ENCODE results near the gene DEPDC5.
"Not testable (repeated sequence)": the region's sequence is repeated elsewhere in the genome, so short reads cannot be mapped to it uniquely, and the experiment has no call there.

Gene DEPDC5

DNA sequence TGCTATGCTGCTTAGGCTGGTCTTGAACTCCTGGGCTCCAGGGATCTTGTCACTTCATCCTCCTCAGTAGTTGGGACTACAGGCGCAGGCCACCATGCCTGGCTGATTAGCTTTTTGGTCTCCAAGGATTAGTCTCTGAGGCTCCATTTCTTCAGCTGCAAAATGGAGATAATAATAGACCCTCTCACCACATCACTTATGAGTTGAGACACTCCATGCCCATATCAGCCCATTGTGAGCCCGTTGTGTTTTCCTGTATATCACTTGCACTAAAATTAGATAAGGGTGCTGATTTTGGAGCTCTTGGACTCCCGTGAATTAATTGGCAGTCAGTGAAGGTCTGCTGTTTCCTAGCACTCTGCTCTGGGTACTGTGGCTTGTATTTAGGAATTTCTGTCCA is 36.0 kb downstream of the DEPDC5 start:
- no peak for DNase-seq (ENCODE audit: low spot score)
- TF ChIP-seq, protein P1, sequence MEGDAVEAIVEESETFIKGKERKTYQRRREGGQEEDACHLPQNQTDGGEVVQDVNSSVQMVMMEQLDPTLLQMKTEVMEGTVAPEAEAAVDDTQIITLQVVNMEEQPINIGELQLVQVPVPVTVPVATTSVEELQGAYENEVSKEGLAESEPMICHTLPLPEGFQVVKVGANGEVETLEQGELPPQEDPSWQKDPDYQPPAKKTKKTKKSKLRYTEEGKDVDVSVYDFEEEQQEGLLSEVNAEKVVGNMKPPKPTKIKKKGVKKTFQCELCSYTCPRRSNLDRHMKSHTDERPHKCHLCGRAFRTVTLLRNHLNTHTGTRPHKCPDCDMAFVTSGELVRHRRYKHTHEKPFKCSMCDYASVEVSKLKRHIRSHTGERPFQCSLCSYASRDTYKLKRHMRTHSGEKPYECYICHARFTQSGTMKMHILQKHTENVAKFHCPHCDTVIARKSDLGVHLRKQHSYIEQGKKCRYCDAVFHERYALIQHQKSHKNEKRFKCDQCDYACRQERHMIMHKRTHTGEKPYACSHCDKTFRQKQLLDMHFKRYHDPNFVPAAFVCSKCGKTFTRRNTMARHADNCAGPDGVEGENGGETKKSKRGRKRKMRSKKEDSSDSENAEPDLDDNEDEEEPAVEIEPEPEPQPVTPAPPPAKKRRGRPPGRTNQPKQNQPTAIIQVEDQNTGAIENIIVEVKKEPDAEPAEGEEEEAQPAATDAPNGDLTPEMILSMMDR (IDR thresholded peaks at IDR 0.05; ENCODE audit: extremely low read depth, insufficient read depth, missing control alignments): no peak
- in situ Hi-C loops (cut with MboI; ENCODE audit: low pct_unique_long_range_greater_than_20kb, low sequenced_read_pairs, unreplicated experiment): no loop called here

DNA sequence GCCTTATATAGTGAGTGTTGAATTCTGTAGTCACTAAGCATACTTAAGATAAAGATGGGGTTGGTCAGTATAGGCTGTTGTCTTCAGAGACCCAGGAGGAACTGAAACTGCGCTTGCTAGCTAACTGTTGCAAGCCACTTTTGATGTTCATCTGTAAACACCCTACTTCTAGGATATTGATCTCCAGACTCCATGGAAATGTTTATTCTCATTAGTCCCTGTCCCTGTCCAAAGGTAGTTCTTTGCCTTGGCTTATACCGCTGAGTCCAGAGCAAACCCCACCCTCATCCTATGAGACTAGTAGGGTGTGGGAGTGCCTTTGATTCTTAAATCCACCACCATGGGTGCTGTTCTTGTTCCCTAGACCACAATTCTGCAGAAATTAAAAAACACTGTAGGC is 36.4 kb downstream of the DEPDC5 start:
- TF ChIP-seq, protein P1 (IDR thresholded peaks at IDR 0.05; ENCODE audit: extremely low read depth, insufficient read depth, missing control alignments): peak; percentile 8
- in situ Hi-C loops (cut with MboI; ENCODE audit: low pct_unique_long_range_greater_than_20kb, low sequenced_read_pairs, unreplicated experiment): no loop called here
- peak; percentile 26 for DNase-seq (ENCODE audit: low spot score)

DNA sequence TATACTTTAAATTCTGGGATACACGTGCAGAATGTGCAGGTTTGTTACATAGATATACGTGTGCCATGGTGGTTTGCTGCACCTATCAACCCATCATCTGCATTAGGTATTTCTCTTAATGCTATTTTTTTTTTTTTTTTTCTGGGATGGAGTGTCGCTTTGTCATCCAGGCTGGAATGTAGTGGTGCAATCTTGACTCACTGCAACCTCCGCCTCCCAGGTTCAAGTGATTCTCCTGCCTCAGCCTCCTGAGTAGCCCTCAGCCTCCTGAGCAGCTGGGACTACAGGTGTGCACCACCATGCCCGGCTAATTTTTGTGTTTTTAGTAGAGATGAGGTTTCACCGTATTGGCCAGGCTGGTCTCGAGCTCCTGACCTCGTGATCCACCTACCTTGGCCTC is 45.5 kb downstream of the DEPDC5 start:
- in situ Hi-C loops (cut with MboI; ENCODE audit: low pct_unique_long_range_greater_than_20kb, low sequenced_read_pairs, unreplicated experiment); DNase-seq (ENCODE audit: low spot score): not testable (repeated sequence)

DNA sequence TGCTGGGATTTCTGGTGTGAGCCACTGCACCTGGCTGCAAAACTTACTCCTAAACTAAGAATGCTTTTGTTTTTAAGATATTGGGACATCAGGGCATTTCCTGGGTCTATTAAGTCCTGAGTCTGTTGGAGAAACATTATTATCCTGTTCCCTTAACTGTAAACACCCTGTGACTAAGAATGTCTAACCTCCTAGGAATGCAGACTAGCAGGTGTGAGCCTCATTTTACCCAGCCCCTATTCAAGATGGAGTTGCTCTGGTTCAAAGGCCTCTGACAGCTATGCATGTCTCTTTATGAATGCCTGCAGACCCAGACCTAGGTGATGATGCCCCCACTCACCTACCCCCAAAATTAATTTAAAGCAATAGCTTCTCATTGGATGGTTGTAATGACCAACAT is 46.2 kb downstream of the DEPDC5 start:
- DNase-seq (ENCODE audit: low spot score): no peak
- TF ChIP-seq, protein P1 (IDR thresholded peaks at IDR 0.05; ENCODE audit: extremely low read depth, insufficient read depth, missing control alignments): no peak
- in situ Hi-C loops (cut with MboI; ENCODE audit: low pct_unique_long_range_greater_than_20kb, low sequenced_read_pairs, unreplicated experiment): no loop called here

DNA sequence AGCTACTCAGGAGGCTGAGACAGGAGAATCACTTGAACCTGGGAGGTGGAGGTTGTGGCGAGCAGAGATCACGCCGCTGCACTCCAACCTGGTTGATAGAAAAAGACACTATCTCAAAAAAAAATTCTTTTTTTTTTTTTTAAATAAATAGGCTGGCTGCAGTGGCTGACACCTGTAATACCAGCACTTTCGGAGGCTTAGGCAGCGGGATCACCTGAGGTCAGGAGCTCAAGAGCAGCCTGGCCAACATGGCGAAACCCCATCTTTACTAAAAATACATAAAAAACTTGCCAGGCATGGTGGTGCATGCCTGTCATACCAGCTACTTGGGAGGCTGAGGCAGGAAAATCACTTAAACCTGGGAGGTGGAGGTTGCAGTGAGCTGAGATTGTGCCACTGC is 47.0 kb downstream of the DEPDC5 start:
- DNase-seq (ENCODE audit: low spot score); in situ Hi-C loops (cut with MboI; ENCODE audit: low pct_unique_long_range_greater_than_20kb, low sequenced_read_pairs, unreplicated experiment): not testable (repeated sequence)

DNA sequence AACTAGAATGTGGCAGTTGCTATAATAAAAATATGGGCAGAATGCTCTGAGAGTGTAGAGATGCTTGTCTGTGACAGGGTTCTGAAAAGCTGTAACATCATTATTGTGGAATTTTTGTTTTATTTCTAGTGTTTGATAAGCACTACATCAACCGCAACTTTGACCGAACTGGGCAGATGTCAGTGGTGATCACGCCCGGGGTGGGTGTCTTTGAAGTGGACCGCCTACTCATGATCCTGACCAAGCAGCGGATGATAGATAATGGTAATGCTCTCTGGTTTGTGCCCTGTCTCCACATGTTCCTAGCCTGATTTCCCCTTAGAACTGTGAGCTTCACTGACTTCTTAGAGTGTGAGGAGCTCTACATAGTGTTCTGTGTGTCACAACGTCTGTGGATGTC is 48.8 kb downstream of the DEPDC5 start:
- DNase-seq (ENCODE audit: low spot score): no peak
- TF ChIP-seq, protein P1 (IDR thresholded peaks at IDR 0.05; ENCODE audit: extremely low read depth, insufficient read depth, missing control alignments): no peak
- in situ Hi-C loops (cut with MboI; ENCODE audit: low pct_unique_long_range_greater_than_20kb, low sequenced_read_pairs, unreplicated experiment): no loop called here

DNA sequence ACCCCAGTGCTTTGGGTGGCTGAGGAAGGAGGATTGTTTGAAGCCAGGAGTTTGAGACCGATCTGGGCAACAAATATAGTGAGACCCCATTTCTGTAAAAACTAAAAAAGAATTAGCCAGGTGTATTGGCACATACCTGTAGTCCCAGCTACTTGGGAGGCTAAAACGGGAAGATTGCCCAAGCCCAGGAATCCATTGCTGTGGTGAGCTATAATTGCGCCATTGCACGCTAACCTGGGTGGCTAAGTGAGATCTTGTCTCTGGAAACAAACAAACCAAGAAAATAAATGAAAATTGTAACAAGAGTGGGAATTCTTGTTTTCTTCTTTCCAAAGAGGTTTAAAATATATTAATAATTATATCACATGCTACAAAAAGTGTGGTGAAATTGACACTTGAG is 52.9 kb downstream of the DEPDC5 start:
- in situ Hi-C loops (cut with MboI; ENCODE audit: low pct_unique_long_range_greater_than_20kb, low sequenced_read_pairs, unreplicated experiment): no loop called here
- TF ChIP-seq, protein P1 (IDR thresholded peaks at IDR 0.05; ENCODE audit: extremely low read depth, insufficient read depth, missing control alignments): no peak
- DNase-seq (ENCODE audit: low spot score): no peak

DNA sequence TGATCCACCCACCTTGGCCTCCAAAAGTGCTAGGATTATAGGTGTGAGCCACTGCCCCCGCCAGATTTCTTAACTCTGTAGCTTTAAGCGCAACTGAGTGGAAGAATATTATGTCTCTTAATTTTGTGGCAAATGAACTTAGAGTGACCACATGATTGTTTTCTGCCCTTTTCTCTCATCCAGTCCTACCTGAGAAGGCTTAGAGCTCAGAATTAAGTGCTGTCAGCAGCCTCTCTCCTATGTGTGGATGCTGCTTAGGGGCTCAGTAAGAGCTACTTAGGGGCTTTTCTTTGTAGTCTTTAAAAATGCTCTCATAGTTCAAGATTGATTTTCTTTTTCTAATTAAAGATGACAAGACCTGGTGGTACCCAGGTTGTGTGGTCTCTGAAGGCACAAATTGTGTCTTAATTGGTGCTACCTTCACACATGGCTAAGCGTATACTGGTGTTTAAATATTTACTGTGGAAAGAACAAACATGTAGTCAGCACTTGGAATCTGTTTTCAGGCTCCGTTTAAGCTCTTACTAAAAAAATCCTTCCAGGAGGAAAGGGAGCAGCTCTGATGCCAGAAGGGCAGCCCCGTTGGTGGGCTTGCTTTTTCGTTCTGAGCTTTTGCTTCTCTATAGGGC is 59.3 kb downstream of the DEPDC5 start:
- in situ Hi-C loops (cut with MboI; ENCODE audit: low pct_unique_long_range_greater_than_20kb, low sequenced_read_pairs, unreplicated experiment): no loop called here
- TF ChIP-seq, protein P1 (IDR thresholded peaks at IDR 0.05; ENCODE audit: extremely low read depth, insufficient read depth, missing control alignments): no peak
- DNase-seq (ENCODE audit: low spot score): no peak

DNA sequence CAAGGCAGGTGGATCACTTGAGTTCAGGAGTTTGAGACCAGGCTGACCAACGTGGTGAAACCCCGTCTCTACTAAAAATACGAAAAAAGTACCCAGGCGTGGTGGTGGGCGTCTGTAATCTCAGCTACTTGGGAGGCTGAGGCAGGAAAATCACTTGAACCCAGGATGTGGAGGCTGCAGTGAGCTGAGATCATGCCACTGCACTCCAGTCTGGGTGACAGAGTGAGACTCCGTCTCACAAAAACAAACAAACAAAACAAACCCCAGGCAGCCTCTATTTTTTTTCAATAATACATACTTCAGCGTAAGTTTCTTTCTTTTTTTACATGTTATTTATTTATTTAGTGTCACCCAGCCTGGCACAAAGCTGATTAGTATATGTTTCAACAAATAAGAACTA is 60.1 kb downstream of the DEPDC5 start:
- DNase-seq (ENCODE audit: low spot score); in situ Hi-C loops (cut with MboI; ENCODE audit: low pct_unique_long_range_greater_than_20kb, low sequenced_read_pairs, unreplicated experiment): not testable (repeated sequence)
